HG03571 (cell line): ENCODE data around the gene STOX2.

ENCODE experiments used
- ATAC-seq: cut with Tn5 transposase; IDR thresholded peaks from one replicate; pipeline ENCODE4 v1.9.1; 2021; ENCODE audit not compliant: unreplicated experiment

The STOX2 gene, protein sequence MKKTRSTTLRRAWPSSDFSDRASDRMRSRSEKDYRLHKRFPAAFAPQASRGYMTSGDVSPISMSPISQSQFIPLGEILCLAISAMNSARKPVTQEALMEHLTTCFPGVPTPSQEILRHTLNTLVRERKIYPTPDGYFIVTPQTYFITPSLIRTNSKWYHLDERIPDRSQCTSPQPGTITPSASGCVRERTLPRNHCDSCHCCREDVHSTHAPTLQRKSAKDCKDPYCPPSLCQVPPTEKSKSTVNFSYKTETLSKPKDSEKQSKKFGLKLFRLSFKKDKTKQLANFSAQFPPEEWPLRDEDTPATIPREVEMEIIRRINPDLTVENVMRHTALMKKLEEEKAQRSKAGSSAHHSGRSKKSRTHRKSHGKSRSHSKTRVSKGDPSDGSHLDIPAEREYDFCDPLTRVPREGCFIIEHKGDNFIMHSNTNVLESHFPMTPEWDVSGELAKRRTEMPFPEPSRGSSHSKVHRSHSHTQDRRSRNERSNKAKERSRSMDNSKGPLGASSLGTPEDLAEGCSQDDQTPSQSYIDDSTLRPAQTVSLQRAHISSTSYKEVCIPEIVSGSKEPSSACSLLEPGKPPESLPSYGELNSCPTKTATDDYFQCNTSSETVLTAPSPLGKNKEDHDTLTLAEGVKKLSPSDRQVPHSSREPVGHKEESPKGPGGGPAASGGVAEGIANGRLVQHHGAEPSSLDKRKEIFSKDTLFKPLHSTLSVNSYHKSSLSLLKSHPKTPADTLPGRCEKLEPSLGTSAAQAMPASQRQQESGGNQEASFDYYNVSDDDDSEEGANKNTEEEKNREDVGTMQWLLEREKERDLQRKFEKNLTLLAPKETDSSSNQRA (N-terminal part only)

DNA sequence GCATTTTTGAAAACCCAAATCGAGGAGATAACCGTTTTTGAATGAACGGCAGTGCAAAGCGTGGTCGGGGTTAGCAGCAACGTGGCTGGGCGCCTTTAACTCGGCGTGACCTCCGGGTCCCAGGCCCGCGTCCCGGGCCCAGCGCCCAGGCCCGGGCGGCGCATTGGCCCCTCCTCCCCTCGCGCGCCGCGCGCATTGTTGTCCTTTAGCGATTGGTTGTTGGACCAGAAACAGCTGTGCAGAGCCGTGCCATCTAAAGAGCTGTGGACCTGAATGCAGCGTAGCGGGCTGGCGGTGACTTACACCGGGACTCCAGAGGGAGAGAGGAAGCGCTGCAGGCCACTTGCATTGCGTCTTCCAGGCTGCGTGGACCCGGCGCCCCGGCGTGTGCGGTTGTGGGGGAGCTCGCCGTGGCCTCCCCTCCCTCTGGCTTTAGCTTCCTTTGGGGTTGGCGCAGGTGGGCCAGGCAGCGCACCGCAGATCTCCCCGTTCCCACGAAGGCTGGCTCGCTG, at the start of gene STOX2:
Gene STOX2, plus strand, starts transcription at position 227 of the 512 bp plus-strand sequence. CDS start 1,484 bp downstream, outside the sequence.
- ATAC-seq = no peak

- no peak for ATAC-seq
These were observed 49.5 kb upstream of the STOX2 start for GRCh38 chr4:183855323-183856190.

DNA sequence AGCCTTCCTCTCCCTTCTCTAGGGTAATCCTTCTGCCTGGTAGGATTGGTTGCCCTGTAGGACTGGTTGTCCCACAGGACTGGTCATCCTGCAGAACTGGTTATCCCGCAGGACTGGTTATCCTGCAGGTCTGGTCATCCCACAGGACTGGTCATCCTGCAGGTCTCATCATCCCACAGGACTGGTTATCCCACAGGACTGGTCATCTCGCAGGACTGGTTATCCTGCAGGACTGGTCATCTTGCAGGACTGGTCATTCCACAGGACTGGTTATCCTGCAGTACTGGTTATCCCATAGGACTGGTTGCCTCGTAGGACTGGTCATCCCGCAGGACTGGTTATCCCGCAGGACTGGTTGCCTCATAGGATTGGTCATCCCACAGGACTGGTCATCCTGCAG, 48.1 kb upstream of the STOX2 start:
- ATAC-seq = no peak

GRCh38 chr4:183858011-183858615, 47.0 kb upstream of the STOX2 start:
- ATAC-seq = no peak

GRCh38 chr4:183860119-183860518, 45.0 kb upstream of the STOX2 start:
- no peak for ATAC-seq

DNA sequence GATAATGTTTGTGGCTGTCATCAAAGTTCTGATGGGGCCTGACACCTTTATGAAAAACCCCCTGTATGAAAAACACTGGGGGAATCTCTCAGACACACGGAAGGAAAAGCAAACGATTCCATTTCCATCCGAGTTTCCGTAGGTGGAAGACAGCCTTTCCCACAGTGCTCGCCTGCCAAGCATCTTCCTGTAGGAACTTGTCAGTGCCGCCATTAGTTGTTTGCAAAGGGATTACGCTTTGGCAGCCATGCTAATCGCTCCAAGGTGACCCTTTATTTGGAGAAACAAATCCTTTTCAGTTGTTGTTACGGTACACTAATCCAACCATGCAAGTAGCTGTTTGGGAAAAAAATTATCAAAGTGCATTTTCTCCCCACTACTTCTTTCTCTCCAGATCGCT, 44.4 kb upstream of the STOX2 start:
- ATAC-seq = no peak

DNA sequence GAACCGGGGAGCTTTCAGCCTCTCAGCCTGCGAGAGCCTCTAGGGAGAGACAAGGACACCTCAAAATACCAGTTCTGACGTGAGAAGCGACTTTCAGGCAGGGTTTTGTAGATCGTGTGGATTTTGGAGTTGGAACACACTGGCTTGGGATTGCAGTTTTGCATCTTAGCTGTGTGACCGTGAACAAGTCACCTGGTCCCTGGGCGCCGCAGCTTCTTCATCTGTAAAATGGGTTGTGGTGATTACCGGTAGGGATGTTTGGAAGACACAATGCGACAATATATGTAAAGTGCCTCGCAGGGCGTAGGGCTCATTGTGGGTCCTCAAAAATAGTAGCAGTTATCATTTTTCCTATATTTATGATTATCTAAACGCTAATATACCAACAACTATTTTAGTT, 43.7 kb upstream of the STOX2 start:
- no peak for ATAC-seq

GRCh38 chr4:183863155-183863825, 41.8 kb upstream of the STOX2 start:
- ATAC-seq = no peak

GRCh38 chr4:183867247-183867646, 37.9 kb upstream of the STOX2 start:
- no peak for ATAC-seq

DNA sequence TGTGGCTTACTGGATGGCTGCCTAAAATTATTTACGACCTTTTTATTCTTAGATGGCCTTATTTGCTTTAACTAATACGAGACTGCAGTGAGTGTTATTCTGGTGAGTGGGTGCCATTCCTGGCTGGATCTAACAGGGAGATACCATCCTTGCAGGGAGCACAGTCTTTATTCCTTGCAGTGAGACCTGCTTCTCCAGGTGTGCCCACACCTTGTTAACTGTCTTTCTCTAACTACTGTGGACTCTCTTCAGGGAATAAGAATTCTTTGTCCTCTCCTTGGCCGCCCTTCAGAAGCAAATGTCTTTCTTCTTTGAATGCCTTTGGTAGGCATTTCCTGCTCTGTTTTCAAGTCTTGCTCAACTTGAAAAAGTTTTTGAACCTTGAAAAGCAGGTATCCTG, 34.1 kb upstream of the STOX2 start:
- no peak for ATAC-seq

DNA sequence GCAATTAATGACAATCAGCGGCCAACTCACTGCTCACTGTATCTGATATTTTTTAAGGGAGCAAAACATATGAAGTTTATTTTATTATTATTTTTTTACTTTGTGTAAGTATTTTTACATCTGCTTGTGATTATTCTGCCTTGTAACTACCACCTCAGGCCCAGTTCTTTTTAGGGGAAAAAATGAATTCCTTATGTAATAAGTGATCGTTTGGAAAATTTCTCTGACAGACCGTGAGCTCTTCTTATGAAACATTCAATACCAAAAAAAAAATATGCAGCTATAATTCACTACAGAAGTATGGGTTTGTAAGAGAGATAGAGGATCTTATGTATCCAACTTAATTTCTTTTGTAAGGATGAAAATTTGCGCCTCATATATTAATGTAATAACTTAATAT, 33.5 kb upstream of the STOX2 start:
- no peak for ATAC-seq

DNA sequence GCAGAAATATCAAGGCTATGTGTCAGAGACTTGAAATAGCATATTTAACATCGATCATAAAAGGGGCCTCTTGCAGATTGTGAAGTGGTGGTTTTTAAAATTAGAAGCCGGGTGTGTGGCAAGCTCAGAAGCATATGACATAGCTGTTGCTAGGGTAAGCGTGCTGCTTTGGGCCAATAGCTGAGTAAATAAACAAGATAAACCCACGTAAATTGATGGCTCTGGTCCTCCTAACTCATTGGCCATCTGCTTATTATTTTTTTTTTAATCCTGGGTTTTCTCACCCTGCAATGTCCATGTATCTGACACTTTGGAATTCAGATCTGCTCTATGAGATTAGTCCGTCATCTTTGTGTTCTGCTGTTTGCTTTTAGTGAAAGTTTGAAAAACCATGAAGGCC, 32.6 kb upstream of the STOX2 start:
- no peak for ATAC-seq

GRCh38 chr4:183873409-183874185, 31.5 kb upstream of the STOX2 start:
- no peak for ATAC-seq

DNA sequence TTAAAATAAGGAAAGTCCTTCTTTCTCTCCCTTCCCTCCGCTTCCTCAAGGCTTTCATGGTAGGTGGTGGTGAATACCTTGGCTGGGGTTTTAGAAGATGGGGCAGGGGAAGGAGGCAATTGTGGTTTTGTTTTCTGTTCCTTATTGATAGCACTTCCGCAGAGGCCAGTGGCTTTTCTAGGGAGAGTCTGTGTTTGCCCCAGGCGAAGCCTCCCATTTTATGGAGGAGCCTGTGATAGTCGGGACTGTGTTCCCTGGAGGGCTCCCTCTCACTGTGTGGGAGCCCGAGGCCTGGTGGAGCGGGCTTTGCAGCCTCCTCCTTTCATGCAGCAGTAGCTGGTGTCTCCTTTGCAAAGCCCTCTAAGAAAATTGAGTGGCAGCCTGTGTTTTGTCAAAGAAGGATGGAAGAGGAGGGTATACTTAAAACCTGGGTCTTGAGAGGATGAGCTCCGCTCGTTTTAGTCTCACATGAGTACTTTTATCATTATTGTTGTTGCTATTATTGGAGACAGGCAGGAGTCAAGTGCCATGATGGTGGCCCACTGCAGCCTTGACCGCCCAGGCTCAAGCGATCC, 29.8 kb upstream of the STOX2 start:
- no peak for ATAC-seq

- ATAC-seq = no peak
These were observed 28.7 kb upstream of the STOX2 start for GRCh38 chr4:183876268-183876934.

DNA sequence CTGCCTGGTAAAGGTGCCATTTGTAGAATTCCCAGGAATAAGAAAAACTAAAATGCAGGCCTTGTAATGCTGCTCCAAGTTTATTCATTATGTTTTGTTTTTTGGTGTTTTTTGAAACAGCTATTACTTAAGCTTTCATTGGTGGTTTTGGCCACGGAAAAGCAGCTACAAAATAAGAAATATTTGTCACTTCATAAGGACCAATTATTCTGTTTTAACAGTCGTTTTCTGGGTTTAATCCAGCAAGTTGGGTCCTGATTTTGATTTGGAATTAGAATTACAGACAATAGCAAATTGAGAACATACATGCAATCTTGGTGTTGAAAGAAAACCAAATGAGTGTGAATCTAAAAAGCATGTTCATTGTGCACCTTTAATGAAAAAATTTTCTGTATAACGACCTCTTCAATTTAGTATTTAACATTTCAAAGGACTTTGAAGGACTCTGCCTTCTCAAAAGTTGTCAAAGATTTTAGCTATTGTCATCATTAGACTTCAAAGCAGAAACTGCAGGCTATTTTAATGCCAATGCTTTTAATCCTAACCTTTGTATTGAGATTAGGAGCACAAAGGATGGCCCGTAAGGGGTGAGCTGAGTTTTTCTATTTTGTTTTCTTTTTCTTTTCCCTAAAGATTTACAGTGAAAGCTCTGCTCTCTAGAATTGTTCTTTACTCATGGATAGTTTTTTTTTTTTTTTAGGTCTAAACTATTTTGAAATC, 26.7 kb upstream of the STOX2 start:
- no peak for ATAC-seq

GRCh38 chr4:183885205-183885720, 19.8 kb upstream of the STOX2 start:
- ATAC-seq = no peak
